HEK293 (cell line): ENCODE measurements around the gene PRSS50.

Experiments used
- CTCF ChIA-PET: fragments of 350-600 bp; formaldehyde crosslinking; extraction: SDS; loops from one replicate; lab custom pipeline; 2021; ENCODE audit warnings: antibody characterized with exemption; lab: Yijun Ruan, JAX
- POLR2A ChIA-PET: fragments of 300-600 bp; formaldehyde crosslinking; extraction: SDS; loops from one replicate; lab custom pipeline; 2020; ENCODE audit warnings: antibody characterized with exemption, inconsistent platforms; lab: Yijun Ruan, JAX
- H3K27ac ChIP-seq: fragments of 200-500 bp; sonication (Bioruptor generic); 2 replicates; pipeline ENCODE4 v1.5.1; 2014; ENCODE audit warnings: low read depth, low read length, control low read depth, inconsistent platforms; ENCODE audit errors: extremely low read depth
- H3K36me3 ChIP-seq, 2 experiments: fragments of 200-500 bp in 1 of 2; sonication (Bioruptor generic) in 1 of 2; 1 replicate in 1 of 2; 2 replicates in 1 of 2; pipeline ENCODE4 v1.5.1; 2014 to 2017; ENCODE audit warnings: inconsistent platforms in 2 of 2, low read length in 2 of 2; ENCODE audit not compliant: control insufficient read depth in 2 of 2, insufficient read depth in 1 of 2
- H3K4me1 ChIP-seq: fragments of 200-500 bp; sonication (Bioruptor generic); 2 replicates; pipeline ENCODE4 v1.5.1; 2014; ENCODE audit warnings: mild to moderate bottlenecking, low read length, inconsistent platforms; ENCODE audit not compliant: control insufficient read depth, insufficient read depth
- H3K4me3 ChIP-seq: 2 replicates; pipeline ENCODE4 v1.5.1; 2011; ENCODE audit warnings: low read depth, mild to moderate bottlenecking, control low read depth, low read length, moderate library complexity
- H3K9me3 ChIP-seq: fragments of 200-500 bp; sonication (Bioruptor generic); 2 replicates; pipeline ENCODE4 v1.5.1; 2014; ENCODE audit warnings: low read depth, low read length, inconsistent platforms; ENCODE audit not compliant: control insufficient read depth, insufficient read depth
- SALL2 ChIP-seq: fragments of 450-650 bp; formaldehyde crosslinking; IDR thresholded peaks from 2 replicates; pipeline ENCODE4 v1.5.0; 2017; ENCODE audit warnings: missing biosample characterization, mild to moderate bottlenecking, missing genetic modification characterization, borderline replicate concordance
- SETDB1 ChIP-seq: IDR thresholded peaks from one replicate; pipeline ENCODE4 v1.6.1; 2017; ENCODE audit warnings: mild to moderate bottlenecking, low read length, moderate library complexity, mixed read lengths; ENCODE audit not compliant: insufficient read length
- SP7 ChIP-seq: fragments of 450-650 bp; formaldehyde crosslinking; IDR thresholded peaks from 2 replicates; pipeline ENCODE4 v1.5.1; 2016; ENCODE audit warnings: missing biosample characterization, missing genetic modification characterization
- TRIM28 ChIP-seq: IDR thresholded peaks from 2 replicates; pipeline ENCODE4 v1.6.1; 2011; ENCODE audit warnings: low read length, control low read depth, borderline replicate concordance
- WT1 ChIP-seq: fragments of 450-650 bp; formaldehyde crosslinking; IDR thresholded peaks from 2 replicates; pipeline ENCODE4 v1.5.1; 2016; ENCODE audit warnings: missing biosample characterization, missing genetic modification characterization
- ZNF433 ChIP-seq: fragments of 450-650 bp; formaldehyde crosslinking; IDR thresholded peaks from 2 replicates; pipeline ENCODE4 v1.5.1; 2016; ENCODE audit warnings: missing biosample characterization, missing genetic modification characterization, low read depth
- ZNF521 ChIP-seq: fragments of 450-650 bp; formaldehyde crosslinking; IDR thresholded peaks from 2 replicates; pipeline ENCODE4 v1.5.1; 2017; ENCODE audit warnings: missing biosample characterization, mild to moderate bottlenecking, missing genetic modification characterization
- ZNF585B ChIP-seq: fragments of 450-650 bp; formaldehyde crosslinking; IDR thresholded peaks from 2 replicates; pipeline ENCODE4 v1.5.1; 2016; ENCODE audit warnings: missing biosample characterization, missing genetic modification characterization
- ZSCAN16 ChIP-seq: fragments of 450-650 bp; formaldehyde crosslinking; IDR thresholded peaks from 2 replicates; pipeline ENCODE4 v1.5.1; 2016; ENCODE audit warnings: missing biosample characterization, missing genetic modification characterization
- TF ChIP-seq, protein P1 (sequence below): fragments of 450-650 bp; formaldehyde crosslinking; IDR thresholded peaks from 2 replicates; pipeline ENCODE4 v1.5.1; 2016; ENCODE audit warnings: missing biosample characterization, missing genetic modification characterization
- TF ChIP-seq, protein P2 (sequence below): fragments of 450-650 bp; formaldehyde crosslinking; IDR thresholded peaks from 2 replicates; pipeline ENCODE4 v1.5.1; 2016; ENCODE audit warnings: missing biosample characterization, missing genetic modification characterization
- TF ChIP-seq, protein P3 (sequence below): fragments of 450-650 bp; formaldehyde crosslinking; IDR thresholded peaks from 2 replicates; pipeline ENCODE4 v1.5.1; 2016; ENCODE audit warnings: missing biosample characterization, missing genetic modification characterization
- TF ChIP-seq, protein P4 (sequence below): fragments of 450-650 bp; formaldehyde crosslinking; IDR thresholded peaks from 2 replicates; pipeline ENCODE4 v1.5.1; 2016; ENCODE audit warnings: missing biosample characterization, missing genetic modification characterization
- TF ChIP-seq, protein P5 (sequence below): fragments of 450-650 bp; formaldehyde crosslinking; IDR thresholded peaks from 2 replicates; pipeline ENCODE4 v1.5.1; 2016; ENCODE audit warnings: missing biosample characterization, missing genetic modification characterization, borderline replicate concordance

PRSS50 gene

DNA sequence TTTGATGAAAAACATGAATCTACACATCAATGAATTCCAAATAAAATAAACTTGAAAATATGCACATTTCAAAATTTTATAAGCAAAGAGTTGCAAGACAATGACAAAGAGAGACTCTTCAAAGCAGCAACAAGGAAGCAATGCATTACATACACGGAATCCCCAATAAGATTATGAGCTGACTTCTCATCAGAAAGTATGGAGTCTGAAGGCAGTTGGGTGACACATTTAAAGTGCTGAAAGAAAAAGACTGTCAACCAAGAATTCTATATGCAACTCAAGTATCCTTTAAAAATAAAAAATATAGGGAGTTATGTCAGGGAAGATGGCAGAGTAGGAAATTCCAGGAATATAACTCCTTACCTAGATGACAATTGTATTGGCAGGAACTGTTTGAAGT lies 46.5 kb upstream of the PRSS50 start:
- no peaks in the 10 kb centered on the region for H3K4me1 ChIP-seq
- CTCF ChIA-PET, result no interaction called here
- peak; percentile 93 for TF ChIP-seq SETDB1
- TF ChIP-seq, protein P1, sequence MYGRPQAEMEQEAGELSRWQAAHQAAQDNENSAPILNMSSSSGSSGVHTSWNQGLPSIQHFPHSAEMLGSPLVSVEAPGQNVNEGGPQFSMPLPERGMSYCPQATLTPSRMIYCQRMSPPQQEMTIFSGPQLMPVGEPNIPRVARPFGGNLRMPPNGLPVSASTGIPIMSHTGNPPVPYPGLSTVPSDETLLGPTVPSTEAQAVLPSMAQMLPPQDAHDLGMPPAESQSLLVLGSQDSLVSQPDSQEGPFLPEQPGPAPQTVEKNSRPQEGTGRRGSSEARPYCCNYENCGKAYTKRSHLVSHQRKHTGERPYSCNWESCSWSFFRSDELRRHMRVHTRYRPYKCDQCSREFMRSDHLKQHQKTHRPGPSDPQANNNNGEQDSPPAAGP (tag by site-specific recombination), result no peak
- TF ChIP-seq, all 188 proteins: peak for 1
- H3K27ac ChIP-seq, result no peak overlapping the region
- no peaks in the 10 kb centered on the region for H3K36me3 ChIP-seq
- H3K4me3 ChIP-seq, result no peak overlapping the region
- no peaks in the 10 kb centered on the region for H3K9me3 ChIP-seq
- POLR2A ChIA-PET, result no interaction called here

DNA sequence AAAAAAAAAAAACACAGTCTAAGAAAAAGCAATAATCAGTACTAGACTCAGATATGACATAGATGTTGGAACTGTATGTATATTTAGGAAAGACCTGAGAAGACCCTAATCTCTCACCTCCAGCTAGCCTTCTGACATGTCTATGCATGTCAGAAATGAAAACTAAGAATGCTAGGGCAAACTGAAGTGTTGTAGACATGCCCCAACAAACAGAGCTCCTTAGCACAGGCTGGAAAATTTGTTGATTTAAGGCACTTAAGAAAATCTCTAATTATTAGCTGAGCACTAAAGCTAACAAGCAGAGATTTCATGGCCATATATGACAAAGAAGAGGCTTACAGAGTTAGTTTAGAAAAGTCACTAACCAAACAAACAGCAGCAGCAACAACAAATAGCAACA lies 45.5 kb upstream of the PRSS50 start:
- POLR2A ChIA-PET, result no interaction called here
- TF ChIP-seq, protein P2, sequence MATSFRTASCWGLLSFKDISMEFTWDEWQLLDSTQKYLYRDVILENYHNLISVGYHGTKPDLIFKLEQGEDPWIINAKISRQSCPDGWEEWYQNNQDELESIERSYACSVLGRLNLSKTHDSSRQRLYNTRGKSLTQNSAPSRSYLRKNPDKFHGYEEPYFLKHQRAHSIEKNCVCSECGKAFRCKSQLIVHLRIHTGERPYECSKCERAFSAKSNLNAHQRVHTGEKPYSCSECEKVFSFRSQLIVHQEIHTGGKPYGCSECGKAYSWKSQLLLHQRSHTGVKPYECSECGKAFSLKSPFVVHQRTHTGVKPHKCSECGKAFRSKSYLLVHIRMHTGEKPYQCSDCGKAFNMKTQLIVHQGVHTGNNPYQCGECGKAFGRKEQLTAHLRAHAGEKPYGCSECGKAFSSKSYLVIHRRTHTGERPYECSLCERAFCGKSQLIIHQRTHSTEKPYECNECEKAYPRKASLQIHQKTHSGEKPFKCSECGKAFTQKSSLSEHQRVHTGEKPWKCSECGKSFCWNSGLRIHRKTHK (tag by site-specific recombination), result 0 out of 2 replicates have a peak, but pooled peaks have one; percentile 40
- TF ChIP-seq, protein P3, sequence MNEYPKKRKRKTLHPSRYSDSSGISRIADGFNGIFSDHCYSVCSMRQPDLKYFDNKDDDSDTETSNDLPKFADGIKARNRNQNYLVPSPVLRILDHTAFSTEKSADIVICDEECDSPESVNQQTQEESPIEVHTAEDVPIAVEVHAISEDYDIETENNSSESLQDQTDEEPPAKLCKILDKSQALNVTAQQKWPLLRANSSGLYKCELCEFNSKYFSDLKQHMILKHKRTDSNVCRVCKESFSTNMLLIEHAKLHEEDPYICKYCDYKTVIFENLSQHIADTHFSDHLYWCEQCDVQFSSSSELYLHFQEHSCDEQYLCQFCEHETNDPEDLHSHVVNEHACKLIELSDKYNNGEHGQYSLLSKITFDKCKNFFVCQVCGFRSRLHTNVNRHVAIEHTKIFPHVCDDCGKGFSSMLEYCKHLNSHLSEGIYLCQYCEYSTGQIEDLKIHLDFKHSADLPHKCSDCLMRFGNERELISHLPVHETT, result no peak
- TF ChIP-seq TRIM28, result 0 out of 2 replicates have a peak, but pooled peaks have one; percentile 40
- CTCF ChIA-PET, result interaction anchor here (1.1 kb wide), 1 partner anchor 83 kb away, joined by 3 read pairs; no protein-coding TSS in a partner anchor
- Histone ChIP-seq H3K36me3 (no peaks in the 10 kb centered on the region), H3K4me1 (no peaks in the 10 kb centered on the region), H3K9me3 (no peaks in the 10 kb centered on the region), H3K27ac (no peak overlapping the region), H3K4me3 (no peak overlapping the region)

DNA sequence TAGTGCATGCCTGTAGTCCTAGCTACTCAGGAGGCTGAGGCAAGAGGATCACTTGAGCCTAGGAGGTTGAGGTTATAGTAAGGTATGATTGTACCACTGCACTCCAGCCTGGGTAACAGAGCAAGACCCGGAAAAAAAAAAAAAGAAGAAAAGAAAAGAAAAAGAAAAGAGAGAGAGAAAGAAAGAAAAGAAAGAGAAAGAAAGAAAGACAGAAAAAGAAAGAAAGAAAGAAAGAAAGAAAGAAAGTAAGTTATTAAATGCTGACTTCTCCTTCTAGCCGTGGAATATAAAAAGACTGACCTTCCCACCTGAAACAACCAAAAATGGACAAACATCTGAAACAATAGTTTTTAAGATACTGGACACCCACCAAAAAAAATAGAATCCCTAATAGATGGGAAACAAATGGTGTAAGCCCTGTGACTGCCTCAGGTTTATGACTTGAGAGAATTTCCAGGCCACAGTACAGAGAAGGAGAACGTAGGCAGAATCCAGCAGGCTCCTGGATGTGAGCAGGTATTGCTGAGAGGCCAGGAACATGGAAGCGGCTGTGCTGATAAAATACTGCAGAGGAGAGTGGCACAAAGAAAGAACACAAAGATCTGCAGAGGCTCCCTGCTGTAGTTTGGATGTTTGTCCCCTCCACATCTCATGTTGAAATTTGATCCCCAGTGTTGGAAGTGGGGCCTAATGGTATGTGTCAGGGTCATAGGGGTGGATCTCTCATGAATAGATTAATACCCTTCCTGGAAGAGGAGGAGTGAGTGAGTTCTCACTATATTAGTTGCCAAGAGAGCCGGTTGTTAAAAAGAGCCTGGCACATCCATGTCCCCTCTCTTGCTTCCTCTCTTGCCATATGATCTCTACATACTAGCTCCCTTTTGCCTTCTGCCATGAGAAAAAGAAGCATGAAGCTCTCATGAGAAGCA lies 41.8 kb upstream of the PRSS50 start:
- Histone ChIP-seq H3K27ac (no peak overlapping the region), H3K4me3 (no peak overlapping the region), H3K9me3 (no peaks in the 10 kb centered on the region), H3K36me3 (no peaks in the 10 kb centered on the region), H3K4me1 (no peaks in the 10 kb centered on the region)
- ChIA-PET CTCF (no interaction called here), POLR2A (no interaction called here)
- TF ChIP-seq, protein P4, sequence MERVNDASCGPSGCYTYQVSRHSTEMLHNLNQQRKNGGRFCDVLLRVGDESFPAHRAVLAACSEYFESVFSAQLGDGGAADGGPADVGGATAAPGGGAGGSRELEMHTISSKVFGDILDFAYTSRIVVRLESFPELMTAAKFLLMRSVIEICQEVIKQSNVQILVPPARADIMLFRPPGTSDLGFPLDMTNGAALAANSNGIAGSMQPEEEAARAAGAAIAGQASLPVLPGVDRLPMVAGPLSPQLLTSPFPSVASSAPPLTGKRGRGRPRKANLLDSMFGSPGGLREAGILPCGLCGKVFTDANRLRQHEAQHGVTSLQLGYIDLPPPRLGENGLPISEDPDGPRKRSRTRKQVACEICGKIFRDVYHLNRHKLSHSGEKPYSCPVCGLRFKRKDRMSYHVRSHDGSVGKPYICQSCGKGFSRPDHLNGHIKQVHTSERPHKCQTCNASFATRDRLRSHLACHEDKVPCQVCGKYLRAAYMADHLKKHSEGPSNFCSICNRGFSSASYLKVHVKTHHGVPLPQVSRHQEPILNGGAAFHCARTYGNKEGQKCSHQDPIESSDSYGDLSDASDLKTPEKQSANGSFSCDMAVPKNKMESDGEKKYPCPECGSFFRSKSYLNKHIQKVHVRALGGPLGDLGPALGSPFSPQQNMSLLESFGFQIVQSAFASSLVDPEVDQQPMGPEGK (tag by site-specific recombination), result no peak

DNA sequence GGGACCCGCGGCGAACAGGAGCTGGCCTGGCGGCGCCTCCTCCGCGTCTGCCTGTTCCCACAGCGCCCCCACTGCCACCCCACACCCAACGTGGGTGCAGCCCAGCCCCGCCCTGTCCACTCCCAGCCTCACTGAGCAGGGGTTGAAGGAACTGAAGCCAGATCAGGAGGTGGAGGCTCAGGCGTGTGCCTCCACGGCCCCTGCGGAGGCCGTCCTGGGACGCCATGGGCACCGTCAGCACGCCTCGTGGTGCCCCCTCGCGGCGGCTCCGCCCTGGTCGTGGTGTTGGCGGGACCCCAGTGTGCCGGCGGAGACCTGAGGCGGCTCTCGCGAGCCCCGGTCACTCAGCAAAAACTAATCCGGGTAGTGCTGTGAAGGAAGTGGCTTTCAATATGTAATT lies 39.0 kb upstream of the PRSS50 start:
- ChIA-PET POLR2A (no interaction called here), CTCF (no interaction called here)
- Histone ChIP-seq H3K4me3 (no peak overlapping the region), H3K36me3 (no peaks in the 10 kb centered on the region), H3K4me1 (no peaks in the 10 kb centered on the region), H3K9me3 (no peaks in the 10 kb centered on the region), H3K27ac (no peak overlapping the region)
- TF ChIP-seq TRIM28 (no peak), ZNF585B (tag by site-specific recombination) (no peak), WT1 (no peak), SALL2 (no peak), SP7 (tag by site-specific recombination) (no peak), ZSCAN16 (no peak), ZNF521 (no peak), ZNF433 (tag by site-specific recombination) (no peak)
- TF ChIP-seq, protein P5, sequence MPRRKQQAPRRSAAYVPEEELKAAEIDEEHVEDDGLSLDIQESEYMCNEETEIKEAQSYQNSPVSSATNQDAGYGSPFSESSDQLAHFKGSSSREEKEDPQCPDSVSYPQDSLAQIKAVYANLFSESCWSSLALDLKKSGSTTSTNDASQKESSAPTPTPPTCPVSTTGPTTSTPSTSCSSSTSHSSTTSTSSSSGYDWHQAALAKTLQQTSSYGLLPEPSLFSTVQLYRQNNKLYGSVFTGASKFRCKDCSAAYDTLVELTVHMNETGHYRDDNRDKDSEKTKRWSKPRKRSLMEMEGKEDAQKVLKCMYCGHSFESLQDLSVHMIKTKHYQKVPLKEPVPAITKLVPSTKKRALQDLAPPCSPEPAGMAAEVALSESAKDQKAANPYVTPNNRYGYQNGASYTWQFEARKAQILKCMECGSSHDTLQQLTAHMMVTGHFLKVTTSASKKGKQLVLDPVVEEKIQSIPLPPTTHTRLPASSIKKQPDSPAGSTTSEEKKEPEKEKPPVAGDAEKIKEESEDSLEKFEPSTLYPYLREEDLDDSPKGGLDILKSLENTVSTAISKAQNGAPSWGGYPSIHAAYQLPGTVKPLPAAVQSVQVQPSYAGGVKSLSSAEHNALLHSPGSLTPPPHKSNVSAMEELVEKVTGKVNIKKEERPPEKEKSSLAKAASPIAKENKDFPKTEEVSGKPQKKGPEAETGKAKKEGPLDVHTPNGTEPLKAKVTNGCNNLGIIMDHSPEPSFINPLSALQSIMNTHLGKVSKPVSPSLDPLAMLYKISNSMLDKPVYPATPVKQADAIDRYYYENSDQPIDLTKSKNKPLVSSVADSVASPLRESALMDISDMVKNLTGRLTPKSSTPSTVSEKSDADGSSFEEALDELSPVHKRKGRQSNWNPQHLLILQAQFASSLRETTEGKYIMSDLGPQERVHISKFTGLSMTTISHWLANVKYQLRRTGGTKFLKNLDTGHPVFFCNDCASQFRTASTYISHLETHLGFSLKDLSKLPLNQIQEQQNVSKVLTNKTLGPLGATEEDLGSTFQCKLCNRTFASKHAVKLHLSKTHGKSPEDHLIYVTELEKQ, result no peak
- TF ChIP-seq, protein P2 (tag by site-specific recombination), result no peak
